KMS-11 (cell line): ENCODE results near the gene LGMN.

Experiments used
- H2AFZ ChIP-seq: fragments of 200-600 bp; sonication (generic); 2 replicates; pipeline ENCODE4 v1.6.1; 2016; ENCODE audit warnings: antibody characterized with exemption, mixed run types, low read depth
- H3K27ac ChIP-seq: fragments of 200-600 bp; sonication (generic); 2 replicates; pipeline ENCODE4 v1.6.1; 2016; ENCODE audit warnings: mild to moderate bottlenecking, mixed run types
- H3K27me3 ChIP-seq: fragments of 200-600 bp; sonication (generic); 2 replicates; pipeline ENCODE4 v1.6.1; 2017; ENCODE audit warnings: mild to moderate bottlenecking, low read depth, mixed run types, moderate library complexity; ENCODE audit not compliant: insufficient read depth
- H3K36me3 ChIP-seq: fragments of 200-600 bp; sonication (generic); 2 replicates; pipeline ENCODE4 v1.6.1; 2017; ENCODE audit warnings: mild to moderate bottlenecking, mixed run types; ENCODE audit not compliant: insufficient read depth
- H3K4me1 ChIP-seq: fragments of 200-600 bp; sonication (generic); 2 replicates; pipeline ENCODE4 v1.6.1; 2016; ENCODE audit warnings: mild to moderate bottlenecking, low read depth, mixed run types; ENCODE audit not compliant: poor library complexity, severe bottlenecking
- H3K4me2 ChIP-seq: fragments of 200-600 bp; sonication (generic); 2 replicates; pipeline ENCODE4 v1.7.0; 2016; ENCODE audit warnings: mild to moderate bottlenecking, mixed run types
- H3K4me3 ChIP-seq: fragments of 200-600 bp; sonication (generic); IDR thresholded peaks from 2 replicates; pipeline ENCODE4 v1.6.1; 2017; ENCODE audit warnings: low read depth, low read length, mixed read lengths; ENCODE audit not compliant: insufficient read depth
- H3K79me2 ChIP-seq: fragments of 200-600 bp; sonication (generic); 2 replicates; pipeline ENCODE4 v1.6.1; 2016; ENCODE audit warnings: low read depth, mixed run types; ENCODE audit not compliant: insufficient read depth
- H3K9ac ChIP-seq: fragments of 200-600 bp; sonication (generic); 2 replicates; pipeline ENCODE4 v1.6.1; 2016; ENCODE audit warnings: mild to moderate bottlenecking, mixed run types
- H4K20me1 ChIP-seq: fragments of 200-600 bp; sonication (generic); 2 replicates; pipeline ENCODE4 v1.6.1; 2016; ENCODE audit warnings: mild to moderate bottlenecking, mixed run types; ENCODE audit not compliant: insufficient read depth
- TF ChIP-seq, protein P1 (sequence below): fragments of 200-600 bp; sonication (generic); conservative IDR thresholded peaks from 2 replicates; pipeline ENCODE4 v1.6.1; 2017; ENCODE audit warnings: low read depth, mild to moderate bottlenecking, antibody characterized with exemption, low read length, moderate library complexity, mixed read lengths

LGMN gene

DNA sequence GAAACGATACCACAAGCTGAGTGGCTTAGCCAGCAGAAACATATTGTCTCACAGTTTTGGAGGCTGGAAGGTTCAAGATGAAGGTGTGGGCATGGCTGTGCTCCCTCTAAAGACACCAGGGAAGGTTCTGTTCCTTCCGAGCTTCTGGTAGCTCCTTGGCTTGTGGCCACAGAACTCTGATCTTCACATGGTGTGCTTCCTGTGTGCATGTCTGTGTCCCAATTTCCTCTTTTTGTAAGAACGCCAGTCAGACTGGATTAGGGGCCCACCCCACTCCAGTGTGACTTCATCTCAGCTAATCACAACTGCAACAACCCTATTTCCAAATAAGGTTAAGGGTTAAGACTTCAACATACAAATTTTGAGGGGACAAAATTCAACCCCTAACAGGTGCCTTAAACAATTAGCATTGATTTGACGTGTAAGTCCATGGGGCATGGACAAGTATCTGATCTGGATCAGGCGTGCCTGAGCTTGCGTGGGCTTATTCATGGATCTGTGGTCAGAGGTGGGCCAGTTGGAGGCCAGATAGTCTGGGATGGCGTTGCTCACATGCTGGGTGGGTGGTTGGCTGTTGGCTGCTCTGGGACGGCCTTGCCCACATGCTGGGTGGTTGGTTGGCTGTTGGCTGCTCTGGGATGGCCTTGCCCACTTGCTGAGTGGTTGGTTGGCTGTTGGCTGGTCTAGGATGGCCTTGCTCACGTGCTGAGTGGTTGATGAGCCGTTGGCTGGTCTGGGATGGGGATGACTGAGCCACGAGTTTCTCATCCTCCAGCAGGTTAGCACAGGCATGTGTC, 88.5 kb downstream of the LGMN start:
- Histone ChIP-seq H3K36me3 (no peaks in the 10 kb centered on the region), H3K9ac (no peak overlapping the region), H2AFZ (no peak overlapping the region), H3K27ac (no peak overlapping the region), H3K4me3 (no peak overlapping the region), H4K20me1 (no peaks in the 10 kb centered on the region), H3K4me1 (no peaks in the 10 kb centered on the region), H3K27me3 (no peaks in the 10 kb centered on the region), H3K4me2 (no peak overlapping the region), H3K79me2 (no peaks in the 10 kb centered on the region)
- TF ChIP-seq, protein P1, sequence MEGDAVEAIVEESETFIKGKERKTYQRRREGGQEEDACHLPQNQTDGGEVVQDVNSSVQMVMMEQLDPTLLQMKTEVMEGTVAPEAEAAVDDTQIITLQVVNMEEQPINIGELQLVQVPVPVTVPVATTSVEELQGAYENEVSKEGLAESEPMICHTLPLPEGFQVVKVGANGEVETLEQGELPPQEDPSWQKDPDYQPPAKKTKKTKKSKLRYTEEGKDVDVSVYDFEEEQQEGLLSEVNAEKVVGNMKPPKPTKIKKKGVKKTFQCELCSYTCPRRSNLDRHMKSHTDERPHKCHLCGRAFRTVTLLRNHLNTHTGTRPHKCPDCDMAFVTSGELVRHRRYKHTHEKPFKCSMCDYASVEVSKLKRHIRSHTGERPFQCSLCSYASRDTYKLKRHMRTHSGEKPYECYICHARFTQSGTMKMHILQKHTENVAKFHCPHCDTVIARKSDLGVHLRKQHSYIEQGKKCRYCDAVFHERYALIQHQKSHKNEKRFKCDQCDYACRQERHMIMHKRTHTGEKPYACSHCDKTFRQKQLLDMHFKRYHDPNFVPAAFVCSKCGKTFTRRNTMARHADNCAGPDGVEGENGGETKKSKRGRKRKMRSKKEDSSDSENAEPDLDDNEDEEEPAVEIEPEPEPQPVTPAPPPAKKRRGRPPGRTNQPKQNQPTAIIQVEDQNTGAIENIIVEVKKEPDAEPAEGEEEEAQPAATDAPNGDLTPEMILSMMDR = no peak

DNA sequence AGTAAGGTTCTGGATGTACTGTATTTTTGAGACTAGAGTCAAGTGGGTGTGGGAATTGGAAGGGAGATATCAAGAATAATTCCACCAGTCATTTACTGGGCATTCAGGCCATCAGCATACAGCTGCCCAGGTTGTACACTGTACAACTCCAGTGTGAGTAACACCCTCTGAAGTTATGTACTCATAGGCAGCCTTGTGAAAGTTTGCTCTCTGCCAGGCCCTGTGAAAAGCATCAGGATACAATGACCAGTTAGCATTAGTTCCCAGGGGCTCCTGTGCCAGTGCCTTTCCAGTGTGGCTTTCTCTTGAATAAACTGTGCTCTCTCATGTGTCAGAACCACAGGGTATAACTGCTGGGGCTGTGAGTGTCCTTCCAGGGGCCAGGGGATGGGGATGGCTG, 89.7 kb downstream of the LGMN start:
- no peak overlapping the region for H3K4me2 ChIP-seq
- no peaks in the 10 kb centered on the region for H3K79me2 ChIP-seq
- H4K20me1 ChIP-seq = no peaks in the 10 kb centered on the region
- no peak overlapping the region for H3K9ac ChIP-seq
- no peak overlapping the region for H3K27ac ChIP-seq
- no peaks in the 10 kb centered on the region for H3K36me3 ChIP-seq
- TF ChIP-seq, protein P1 = no peak
- H3K4me3 ChIP-seq = no peak overlapping the region
- H3K4me1 ChIP-seq = no peaks in the 10 kb centered on the region
- H3K27me3 ChIP-seq = no peaks in the 10 kb centered on the region
- no peak overlapping the region for H2AFZ ChIP-seq

DNA sequence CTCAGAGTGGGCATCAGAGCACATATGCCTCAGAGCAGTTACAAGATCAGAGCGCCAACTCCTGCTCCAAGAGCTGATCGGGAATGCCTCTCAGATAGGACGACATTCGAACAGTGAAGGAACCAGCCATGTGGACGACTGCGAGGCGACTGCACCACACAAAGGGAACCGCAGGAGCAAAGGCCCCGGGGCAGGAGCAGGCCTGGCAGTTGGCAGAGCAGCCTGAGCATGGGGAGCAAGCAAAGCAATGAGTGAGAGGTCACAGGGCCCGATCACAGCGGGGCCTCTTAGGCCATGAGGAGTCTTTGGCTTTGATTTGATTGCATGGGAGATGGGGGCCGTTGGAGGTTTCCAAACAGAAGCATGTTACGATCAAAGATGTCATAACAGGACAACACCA, 90.3 kb downstream of the LGMN start:
- no peaks in the 10 kb centered on the region for H3K4me1 ChIP-seq

DNA sequence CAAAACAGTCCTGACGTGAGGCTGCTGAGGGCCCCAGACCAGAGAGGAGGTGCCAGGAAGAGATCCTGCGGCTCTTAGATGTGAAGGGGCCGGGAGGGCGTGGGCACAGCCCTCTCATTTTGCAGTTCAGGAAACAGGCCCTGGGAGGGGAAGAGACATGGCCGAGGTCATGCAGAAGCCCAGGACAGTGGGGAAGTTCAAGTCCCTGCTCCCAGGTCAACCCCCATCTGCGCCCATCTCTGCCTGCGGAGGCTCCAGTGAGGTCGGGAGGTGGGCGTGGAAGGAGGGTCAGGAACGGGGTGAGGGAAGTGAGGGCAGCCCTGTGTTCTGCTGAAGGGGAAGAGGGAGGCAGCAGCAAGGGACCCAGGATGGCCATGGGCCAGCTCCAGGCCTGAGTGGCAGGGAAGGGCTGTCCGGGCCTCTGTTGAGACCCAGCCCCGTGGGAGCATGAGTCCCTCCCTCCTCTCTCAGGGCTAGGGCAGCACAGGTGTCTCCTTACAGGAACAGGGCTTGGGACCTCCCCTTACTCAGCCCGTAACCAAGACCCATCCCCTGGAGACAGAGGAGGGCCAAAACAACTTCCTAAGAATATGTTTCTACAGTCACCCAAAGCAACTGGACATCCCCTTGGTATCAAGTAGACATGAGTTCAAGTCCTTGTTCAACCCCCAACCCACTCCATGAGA, 90.8 kb downstream of the LGMN start:
- Histone ChIP-seq H3K79me2 (no peaks in the 10 kb centered on the region), H3K4me3 (no peak overlapping the region), H2AFZ (no peak overlapping the region), H4K20me1 (no peaks in the 10 kb centered on the region), H3K4me2 (no peak overlapping the region), H3K27me3 (no peaks in the 10 kb centered on the region), H3K9ac (no peak overlapping the region), H3K27ac (no peak overlapping the region), H3K4me1 (no peaks in the 10 kb centered on the region), H3K36me3 (no peaks in the 10 kb centered on the region)
- TF ChIP-seq, protein P1 = no peak

More for the DNA sequence above, 90.3 kb downstream of the LGMN start:
- Histone ChIP-seq H3K4me3 (no peak overlapping the region), H4K20me1 (no peaks in the 10 kb centered on the region), H3K79me2 (no peaks in the 10 kb centered on the region), H2AFZ (no peak overlapping the region), H3K36me3 (no peaks in the 10 kb centered on the region), H3K27ac (no peak overlapping the region), H3K27me3 (no peaks in the 10 kb centered on the region), H3K9ac (no peak overlapping the region), H3K4me2 (no peak overlapping the region)
- TF ChIP-seq, protein P1 = no peak
